Neural progenitor cell (in vitro differentiated cells): ENCODE measurements around the gene ANKRD60.

ENCODE experiments used
- EZH2 ChIP-seq: fragments of 200-600 bp; sonication (generic); IDR thresholded peaks from 2 replicates; pipeline ENCODE4 v1.6.1; 2017; ENCODE audit warnings: antibody characterized with exemption, mild to moderate bottlenecking, moderate library complexity
- EZH2phosphoT487 ChIP-seq: fragments of 200-600 bp; sonication (generic); IDR thresholded peaks from 2 replicates; pipeline ENCODE4 v1.6.1; 2017; ENCODE audit warnings: antibody characterized with exemption
- TF ChIP-seq, protein P1 (sequence below): fragments of 200-600 bp; sonication (generic); IDR thresholded peaks from 2 replicates; pipeline ENCODE4 v1.5.1; 2017; ENCODE audit warnings: antibody characterized with exemption, mild to moderate bottlenecking

GRCh38 chr20:58175836-58176235 is 52.6 kb downstream of the ANKRD60 start:
- TF ChIP-seq, protein P1, sequence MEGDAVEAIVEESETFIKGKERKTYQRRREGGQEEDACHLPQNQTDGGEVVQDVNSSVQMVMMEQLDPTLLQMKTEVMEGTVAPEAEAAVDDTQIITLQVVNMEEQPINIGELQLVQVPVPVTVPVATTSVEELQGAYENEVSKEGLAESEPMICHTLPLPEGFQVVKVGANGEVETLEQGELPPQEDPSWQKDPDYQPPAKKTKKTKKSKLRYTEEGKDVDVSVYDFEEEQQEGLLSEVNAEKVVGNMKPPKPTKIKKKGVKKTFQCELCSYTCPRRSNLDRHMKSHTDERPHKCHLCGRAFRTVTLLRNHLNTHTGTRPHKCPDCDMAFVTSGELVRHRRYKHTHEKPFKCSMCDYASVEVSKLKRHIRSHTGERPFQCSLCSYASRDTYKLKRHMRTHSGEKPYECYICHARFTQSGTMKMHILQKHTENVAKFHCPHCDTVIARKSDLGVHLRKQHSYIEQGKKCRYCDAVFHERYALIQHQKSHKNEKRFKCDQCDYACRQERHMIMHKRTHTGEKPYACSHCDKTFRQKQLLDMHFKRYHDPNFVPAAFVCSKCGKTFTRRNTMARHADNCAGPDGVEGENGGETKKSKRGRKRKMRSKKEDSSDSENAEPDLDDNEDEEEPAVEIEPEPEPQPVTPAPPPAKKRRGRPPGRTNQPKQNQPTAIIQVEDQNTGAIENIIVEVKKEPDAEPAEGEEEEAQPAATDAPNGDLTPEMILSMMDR: no peak
- TF ChIP-seq EZH2 (no peak), EZH2phosphoT487 (no peak)
